ENCODE data around the gene TSPEAR. TPM values are rescaled to one million over a fixed set of nuclear protein-coding genes. Genes with fewer than 3 reads are reported as not detected.

TSPEAR gene
- total RNA-seq, 2 donors from 2014 or later: 1.5 to 6.0 TPM

GRCh38 chr21:44508426-44508710 lies 203.0 kb downstream of the TSPEAR start:
- H3K9me3 Mint-ChIP-seq: no peaks in the 10 kb centered on the region
- DNase-seq: no peak
- H3K9ac ChIP-seq (ENCODE audit: extremely low read depth, low read length, poor library complexity, severe bottlenecking): no peak overlapping the region
- peaks cover 3% of the 10 kb centered on the region for H3K36me3 Mint-ChIP-seq (ENCODE audit: low read depth)
- H3K4me1 Mint-ChIP-seq: no peaks in the 10 kb centered on the region
- no peaks in the 10 kb centered on the region for H3K9me3 ChIP-seq (ENCODE audit: control insufficient read depth, low read length)
- 94 to 96% methylated on average over 9 of the region's 9 CpGs for WGBS, 2 experiments (ENCODE audit: insufficient coverage in 1 of 2, insufficient read length in 1 of 2)
- no peak for TF ChIP-seq CTCF (conservative IDR thresholded peaks at IDR 0.05)
- no peak overlapping the region for H3K4me3 ChIP-seq (ENCODE audit: low read length)
- no peaks in the 10 kb centered on the region for H3K4me1 ChIP-seq (ENCODE audit: control insufficient read depth, insufficient read depth, low read length)
- H3K27me3 ChIP-seq (ENCODE audit: control insufficient read depth, insufficient read depth, low read length, poor library complexity, severe bottlenecking): no peaks in the 10 kb centered on the region
- H3K27me3 Mint-ChIP-seq (ENCODE audit: insufficient read depth): no peaks in the 10 kb centered on the region
- H3K27ac ChIP-seq (ENCODE audit: low read depth, low read length): no peak overlapping the region
- no peak overlapping the region for H3K27ac Mint-ChIP-seq
- H3K36me3 ChIP-seq (ENCODE audit: control insufficient read depth, insufficient read depth, low read length): no peaks in the 10 kb centered on the region
- H3K4me3 Mint-ChIP-seq: no peak overlapping the region

GRCh38 chr21:44507673-44508425 lies 203.5 kb downstream of the TSPEAR start:
- H3K4me1 Mint-ChIP-seq: no peaks in the 10 kb centered on the region
- no peak overlapping the region for H3K9ac ChIP-seq (ENCODE audit: extremely low read depth, low read length, poor library complexity, severe bottlenecking)
- no peak overlapping the region for H3K4me3 Mint-ChIP-seq
- no peak overlapping the region for H3K27ac ChIP-seq (ENCODE audit: low read depth, low read length)
- H3K9me3 Mint-ChIP-seq: no peaks in the 10 kb centered on the region
- H3K27ac Mint-ChIP-seq: no peak overlapping the region
- no peaks in the 10 kb centered on the region for H3K27me3 Mint-ChIP-seq (ENCODE audit: insufficient read depth)
- no peak for TF ChIP-seq CTCF (conservative IDR thresholded peaks at IDR 0.05)
- H3K27me3 ChIP-seq (ENCODE audit: control insufficient read depth, insufficient read depth, low read length, poor library complexity, severe bottlenecking): no peaks in the 10 kb centered on the region
- H3K4me1 ChIP-seq (ENCODE audit: control insufficient read depth, insufficient read depth, low read length): no peaks in the 10 kb centered on the region
- peaks cover 3% of the 10 kb centered on the region for H3K36me3 Mint-ChIP-seq (ENCODE audit: low read depth)
- no peak for DNase-seq
- WGBS, 2 experiments (ENCODE audit: insufficient coverage in 1 of 2, insufficient read length in 1 of 2): 94 to 95% methylated on average over 11 to 24 of the region's 26 CpGs
- no peaks in the 10 kb centered on the region for H3K9me3 ChIP-seq (ENCODE audit: control insufficient read depth, low read length)
- no peak overlapping the region for H3K4me3 ChIP-seq (ENCODE audit: low read length)
- no peaks in the 10 kb centered on the region for H3K36me3 ChIP-seq (ENCODE audit: control insufficient read depth, insufficient read depth, low read length)

DNA sequence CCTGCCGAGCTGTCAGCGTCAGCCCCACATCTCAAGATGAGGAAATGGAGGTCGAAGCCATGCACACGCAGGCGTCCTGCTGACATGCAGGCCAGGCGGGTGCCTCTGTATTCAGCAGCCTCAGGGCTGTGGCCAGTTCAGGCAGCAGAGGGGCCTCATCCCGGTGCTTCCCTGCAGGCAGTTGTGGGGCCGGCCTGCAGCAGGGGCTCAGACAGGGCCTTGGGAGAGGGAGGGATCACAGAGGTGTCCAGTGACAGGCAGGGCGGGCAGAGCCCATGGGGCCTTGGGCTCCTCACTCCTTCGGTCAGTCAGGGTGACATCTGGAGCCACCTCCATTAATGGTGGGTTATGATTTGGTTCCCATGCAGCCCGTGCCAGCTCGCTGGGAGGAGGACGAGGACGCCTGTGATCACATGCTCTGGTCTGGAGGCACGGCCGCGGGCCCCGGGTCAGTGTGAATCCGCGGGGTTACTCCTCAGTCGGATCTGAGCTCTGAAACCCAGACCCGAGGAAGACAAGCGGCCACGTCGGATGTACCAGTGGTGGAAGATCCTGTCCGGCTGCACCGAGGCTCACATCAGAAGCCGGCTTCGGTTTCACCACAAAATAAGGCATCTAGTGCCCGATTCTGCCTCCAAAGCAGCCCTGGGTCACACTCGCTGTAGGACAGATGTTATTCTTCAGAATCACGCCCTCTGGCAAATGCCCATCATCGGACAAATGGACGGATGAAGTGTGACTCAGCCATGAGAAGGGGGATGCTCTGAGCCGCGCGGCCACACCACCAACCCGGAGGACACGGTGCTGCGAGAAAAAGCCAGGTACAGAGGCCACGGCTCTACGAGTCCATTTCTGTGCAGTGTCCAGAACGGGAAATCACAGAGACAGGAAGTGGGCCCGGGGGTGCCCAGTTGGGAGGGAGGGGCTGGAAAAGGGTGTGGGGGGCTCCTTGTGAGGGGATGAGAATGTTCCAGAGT lies 204.8 kb downstream of the TSPEAR start:
- H3K4me1 ChIP-seq (ENCODE audit: control insufficient read depth, insufficient read depth, low read length): no peaks in the 10 kb centered on the region
- WGBS, 2 experiments (ENCODE audit: insufficient coverage in 1 of 2, insufficient read length in 1 of 2): 93 to 95% methylated on average over 37 to 44 of the region's 44 CpGs
- no peak overlapping the region for H3K27ac ChIP-seq (ENCODE audit: low read depth, low read length)
- DNase-seq: no peak
- Mint-ChIP-seq H3K27me3 (ENCODE audit: insufficient read depth) (no peaks in the 10 kb centered on the region), H3K4me3 (no peak overlapping the region), H3K4me1 (no peaks in the 10 kb centered on the region), H3K9me3 (no peaks in the 10 kb centered on the region), H3K27ac (peak overlapping the region; percentile 48), H3K36me3 (ENCODE audit: low read depth) (peaks cover 3% of the 10 kb centered on the region)
- no peaks in the 10 kb centered on the region for H3K9me3 ChIP-seq (ENCODE audit: control insufficient read depth, low read length)
- no peaks in the 10 kb centered on the region for H3K36me3 ChIP-seq (ENCODE audit: control insufficient read depth, insufficient read depth, low read length)
- H3K27me3 ChIP-seq (ENCODE audit: control insufficient read depth, insufficient read depth, low read length, poor library complexity, severe bottlenecking): no peaks in the 10 kb centered on the region
- no peak for TF ChIP-seq CTCF (conservative IDR thresholded peaks at IDR 0.05)
- H3K9ac ChIP-seq (ENCODE audit: extremely low read depth, low read length, poor library complexity, severe bottlenecking): no peak overlapping the region
- no peak overlapping the region for H3K4me3 ChIP-seq (ENCODE audit: low read length)

All from endodermal cell (in vitro differentiated cells).